AG08395 (cell line): ENCODE measurements around the gene STX8.
"Not testable (repeated sequence)": the region's sequence is repeated elsewhere in the genome, so short reads cannot be mapped to it uniquely, and the experiment has no call there.

Experiments used
- DNase-seq: peaks from one replicate; pipeline ENCODE4 v3.0.0; 2012; ENCODE audit warnings: mixed read lengths, low spot score

The STX8 gene

DNA sequence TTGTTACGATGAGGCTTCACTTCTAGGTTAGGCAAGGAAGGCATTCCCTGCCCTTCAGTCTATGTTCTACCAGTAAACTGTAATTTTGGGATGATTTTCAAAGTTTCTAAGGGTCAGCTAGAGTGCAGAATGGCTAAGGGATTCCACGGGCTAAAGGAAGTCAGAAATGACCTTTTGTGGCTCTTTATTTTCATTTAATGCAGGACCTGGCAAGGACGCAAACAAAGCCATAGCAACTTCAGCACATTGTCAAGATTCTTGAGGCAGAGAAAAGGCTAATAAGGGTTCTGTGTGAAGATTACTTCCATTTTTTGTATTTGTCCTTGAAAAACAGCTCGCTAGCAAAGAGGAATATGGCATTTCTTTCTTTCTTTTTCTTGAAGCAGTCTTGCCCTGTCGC is 76.6 kb downstream of the STX8 start:
- no peak for DNase-seq

DNA sequence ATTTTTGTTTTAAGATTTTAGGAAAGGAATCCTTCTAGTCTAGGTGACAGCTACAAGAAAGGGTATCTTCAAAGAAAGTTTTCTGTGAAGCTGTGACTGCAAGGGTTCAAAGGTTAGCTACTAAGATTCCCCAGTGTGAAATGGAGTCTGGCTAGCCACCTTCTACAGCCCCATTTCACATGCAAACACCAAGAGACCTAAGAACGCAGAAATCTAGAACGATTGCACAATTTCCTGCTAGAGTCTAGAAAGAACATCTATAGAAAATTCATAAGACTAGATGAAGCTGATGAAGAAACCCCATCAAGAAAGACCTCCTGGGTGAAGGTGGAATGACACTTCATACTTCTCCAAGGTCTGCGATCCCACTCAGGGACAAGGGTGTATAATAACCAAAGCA is 77.1 kb downstream of the STX8 start:
- DNase-seq: no peak

DNA sequence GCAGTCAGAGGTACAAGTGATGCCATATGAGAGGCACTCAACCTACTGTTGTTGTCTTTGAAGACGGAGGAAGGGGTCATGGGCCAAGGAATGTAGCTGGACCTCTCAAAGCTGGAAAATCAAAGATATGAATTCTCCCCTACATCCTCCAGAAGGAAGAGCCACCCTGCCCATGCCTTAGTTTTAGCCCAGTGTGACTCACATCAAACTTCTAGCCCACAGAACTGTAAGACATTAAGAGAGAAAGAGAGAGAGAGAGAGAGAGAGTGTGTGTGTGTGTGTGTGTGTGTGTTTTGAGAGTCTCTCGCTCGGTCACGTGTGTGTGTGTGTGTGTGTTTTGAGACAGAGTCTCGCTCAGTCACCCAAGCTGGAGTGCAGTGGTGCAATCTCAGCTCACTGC is 87.1 kb downstream of the STX8 start:
- DNase-seq: no peak

DNA sequence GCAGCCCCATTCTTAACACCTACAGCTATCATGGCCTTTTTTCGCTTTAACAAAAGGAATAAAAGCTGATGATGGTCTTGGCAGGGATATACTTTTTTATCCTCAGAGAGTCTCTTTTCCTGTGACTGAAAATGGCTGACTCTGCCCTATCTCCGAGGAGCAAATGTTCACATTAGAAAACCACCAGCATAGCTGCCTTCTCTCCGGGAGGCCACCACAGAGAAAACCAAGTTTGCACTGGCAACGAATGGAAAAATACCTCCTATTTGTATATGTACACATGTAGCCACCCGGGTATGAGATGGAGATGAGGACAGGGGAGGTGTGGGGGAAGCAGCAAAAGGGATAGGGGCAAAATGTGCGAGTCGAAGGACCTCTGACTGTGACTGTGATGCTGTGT is 88.2 kb downstream of the STX8 start:
- no peak for DNase-seq

DNA sequence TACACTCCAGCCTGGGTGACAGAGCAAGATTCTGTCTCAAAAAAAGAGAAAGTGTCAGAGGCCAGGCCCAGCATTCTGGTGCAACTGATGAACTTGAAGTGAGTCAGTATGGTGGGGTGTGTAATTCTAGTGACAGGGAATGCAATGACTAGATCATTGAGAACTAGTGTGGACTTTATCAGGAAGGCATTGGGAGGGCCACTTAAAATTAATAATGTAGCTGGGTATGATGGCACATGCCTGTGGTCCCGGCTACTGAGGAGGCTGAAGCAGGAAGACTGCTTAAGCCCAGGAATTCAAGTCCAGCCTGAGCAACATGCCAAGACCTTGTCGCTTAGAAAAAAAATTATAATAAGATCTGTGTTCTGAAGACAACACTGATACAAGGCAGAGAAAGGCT is 90.8 kb downstream of the STX8 start:
- DNase-seq: peak; percentile 51

DNA sequence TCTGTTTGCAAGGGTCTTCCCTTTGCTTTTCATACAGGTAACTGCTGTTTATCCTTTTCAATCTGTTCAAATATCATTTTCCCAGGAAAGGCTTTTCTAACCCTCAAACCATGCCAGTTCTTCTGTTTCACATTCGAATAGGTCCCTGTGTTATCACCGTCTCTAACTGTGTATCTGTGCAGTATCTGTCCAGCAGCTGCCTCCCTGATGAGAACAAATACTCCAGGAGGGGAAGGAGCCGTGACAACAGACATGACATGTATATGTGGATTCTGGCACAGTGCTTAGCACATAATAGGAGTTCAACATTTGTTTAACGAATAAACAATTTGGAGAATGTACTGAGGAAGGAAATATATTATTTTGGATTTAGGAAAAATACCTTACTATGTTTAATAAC is 95.7 kb downstream of the STX8 start:
- DNase-seq: no peak

DNA sequence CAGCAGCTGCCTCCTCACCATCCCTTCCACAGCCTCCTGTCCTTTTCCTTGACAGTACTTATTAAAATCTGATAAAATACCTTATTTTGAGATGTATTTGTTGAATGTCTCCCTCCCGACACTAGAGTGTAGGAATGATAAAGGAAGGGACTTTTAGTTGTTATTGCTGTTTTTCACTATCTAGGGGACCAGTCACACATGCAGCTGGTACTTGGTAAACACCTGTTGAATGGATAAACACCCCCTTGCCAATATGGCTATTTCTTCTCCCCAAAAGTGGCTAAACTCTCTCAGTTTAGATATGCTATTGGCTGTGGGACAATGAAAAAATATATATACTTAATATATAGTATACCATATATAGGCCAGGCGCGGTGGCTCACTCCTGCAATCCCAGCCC is 96.7 kb downstream of the STX8 start:
- DNase-seq: no peak

DNA sequence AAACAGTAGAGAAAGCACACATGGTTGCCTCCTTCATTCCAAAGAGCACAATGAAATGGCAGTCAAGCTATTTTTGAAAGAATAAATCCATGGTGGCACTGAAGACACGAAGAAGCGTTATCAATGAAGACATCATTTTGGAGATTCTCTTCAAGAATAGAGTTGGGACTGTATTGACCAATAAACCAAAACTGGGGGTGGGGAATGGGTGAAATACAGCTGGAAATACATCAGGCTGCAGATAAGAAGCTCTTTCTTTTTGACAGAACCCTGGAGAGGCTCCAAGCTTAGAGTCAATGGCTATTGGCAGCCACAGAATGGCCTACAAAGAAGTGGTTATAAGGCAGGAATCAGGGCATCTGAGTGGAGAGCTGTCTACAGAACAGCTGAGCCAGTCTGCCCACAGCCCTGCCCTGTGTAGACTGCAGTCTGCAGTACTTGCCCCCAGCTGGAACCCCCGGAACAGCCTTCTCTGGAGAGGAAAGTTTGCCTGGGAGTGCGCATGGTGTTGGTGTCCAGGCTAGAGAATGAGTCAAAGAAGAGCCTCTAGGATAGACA is 100.4 kb downstream of the STX8 start:
- DNase-seq: no peak

DNA sequence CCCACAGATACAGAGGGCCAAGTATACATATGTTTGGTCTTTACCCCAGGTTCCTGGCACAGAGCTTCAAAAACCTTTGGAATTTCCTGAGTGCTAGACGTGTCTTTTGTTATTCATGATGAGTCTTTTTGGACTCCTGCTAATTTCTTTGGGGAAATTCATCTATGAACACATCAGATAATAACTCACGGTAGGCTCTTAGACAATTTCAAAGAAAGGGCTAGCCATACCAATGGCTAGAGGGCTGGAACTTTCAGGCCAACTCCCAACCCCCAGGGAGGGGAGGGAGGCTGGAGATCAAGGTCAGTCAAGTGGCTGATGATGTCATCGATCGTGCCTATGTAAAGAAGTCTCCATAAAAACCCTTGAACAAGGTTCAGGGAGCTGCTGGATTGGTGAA is 101.9 kb downstream of the STX8 start:
- DNase-seq: peak; percentile 63

DNA sequence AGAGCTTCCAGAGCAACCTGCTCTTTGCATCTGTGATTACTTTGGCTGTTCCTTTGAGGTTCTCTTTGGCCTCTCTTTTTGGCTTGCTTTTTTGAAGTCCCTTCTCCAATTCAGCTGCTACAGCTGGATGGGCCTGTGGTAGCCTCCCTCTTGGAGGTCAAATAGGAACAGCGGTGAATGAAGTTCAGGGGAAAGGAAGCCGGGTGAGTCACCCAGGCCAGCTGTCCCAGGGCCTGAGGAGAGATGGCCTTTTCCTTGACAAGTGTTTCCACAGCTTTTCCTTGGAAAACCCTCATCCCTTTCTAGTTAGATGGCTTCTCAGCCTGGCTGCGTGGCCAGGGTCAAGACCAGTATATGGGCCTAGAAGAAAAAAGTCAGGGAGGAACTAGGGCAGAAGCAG is 103.1 kb downstream of the STX8 start:
- peak; percentile 48 for DNase-seq

DNA sequence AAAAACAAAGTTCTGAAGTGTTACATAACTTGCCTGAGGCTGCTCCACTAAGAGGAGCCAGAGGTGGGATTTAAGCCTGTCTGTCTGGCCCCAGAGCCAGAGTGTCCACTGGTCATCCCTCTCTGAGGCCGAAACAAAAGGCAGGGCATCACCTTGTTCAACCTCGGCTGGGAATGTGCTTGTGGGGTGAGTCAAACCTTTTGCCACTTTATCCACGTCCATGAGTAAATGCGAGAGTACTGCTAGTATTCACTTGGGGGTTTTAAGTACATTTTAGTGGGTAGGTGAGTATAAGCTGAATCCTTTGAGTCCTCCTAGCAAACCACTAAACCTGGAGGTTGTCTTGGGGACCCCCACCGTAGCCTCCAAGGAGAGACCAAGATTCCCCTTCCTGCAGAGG is 103.5 kb downstream of the STX8 start:
- no peak for DNase-seq

DNA sequence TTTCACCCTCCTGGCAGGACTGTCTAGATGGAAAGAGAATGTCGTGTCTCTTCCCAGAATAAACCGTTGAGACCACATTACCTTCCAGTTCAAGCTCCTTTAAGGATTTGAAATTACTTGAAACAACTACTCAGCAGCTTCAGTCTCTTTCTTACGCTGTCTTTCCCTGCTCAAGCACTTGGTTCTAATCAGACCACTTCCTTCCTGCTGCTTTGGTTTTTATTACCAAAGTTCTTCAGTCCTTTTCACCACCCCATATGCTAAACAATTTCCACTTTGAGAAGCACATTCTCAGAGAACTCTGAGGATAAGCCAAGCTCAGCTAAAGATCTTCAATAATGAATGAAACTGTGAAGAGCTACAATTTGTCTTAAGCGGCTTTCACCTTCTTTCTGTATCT is 105.4 kb downstream of the STX8 start:
- DNase-seq: peak; percentile 17

DNA sequence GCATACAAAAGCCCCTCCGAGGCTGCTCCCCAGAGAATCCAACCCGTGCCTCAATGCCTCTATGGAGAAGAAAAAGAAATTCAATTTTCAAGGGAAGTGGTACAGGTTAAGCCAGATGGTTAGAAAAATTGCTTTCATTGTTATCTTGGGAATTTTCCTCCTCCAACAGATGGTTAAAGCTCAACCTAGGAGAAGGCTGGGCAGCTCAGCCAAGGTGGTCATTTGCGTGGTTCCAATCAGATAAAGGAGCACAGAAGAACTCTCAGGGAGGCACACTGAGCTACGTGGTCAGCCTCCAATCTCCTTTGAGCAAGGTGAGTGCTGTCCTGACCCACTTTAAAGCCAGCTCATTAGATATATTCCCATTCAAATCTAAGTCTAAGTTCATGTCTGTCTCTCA is 106.7 kb downstream of the STX8 start:
- no peak for DNase-seq

DNA sequence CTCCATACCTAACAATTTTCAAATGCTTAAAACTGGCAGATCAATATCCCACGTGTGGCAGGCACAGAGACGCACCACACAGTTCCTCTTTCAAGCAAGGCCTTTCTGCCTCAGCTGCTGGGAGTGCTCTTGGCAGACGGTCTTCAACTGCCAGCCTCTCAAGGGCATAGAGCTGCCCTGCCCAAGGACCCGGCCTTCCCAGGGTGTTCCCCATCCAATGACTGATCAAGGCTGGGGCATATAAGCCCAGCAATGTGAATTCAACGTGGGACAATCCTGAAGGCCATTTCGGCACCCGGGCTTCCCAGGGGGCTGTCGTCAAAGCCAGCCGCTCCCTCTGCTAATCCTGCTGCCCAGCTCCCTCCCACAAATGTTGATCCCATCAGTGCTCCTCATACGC is 107.1 kb downstream of the STX8 start:
- no peak for DNase-seq

DNA sequence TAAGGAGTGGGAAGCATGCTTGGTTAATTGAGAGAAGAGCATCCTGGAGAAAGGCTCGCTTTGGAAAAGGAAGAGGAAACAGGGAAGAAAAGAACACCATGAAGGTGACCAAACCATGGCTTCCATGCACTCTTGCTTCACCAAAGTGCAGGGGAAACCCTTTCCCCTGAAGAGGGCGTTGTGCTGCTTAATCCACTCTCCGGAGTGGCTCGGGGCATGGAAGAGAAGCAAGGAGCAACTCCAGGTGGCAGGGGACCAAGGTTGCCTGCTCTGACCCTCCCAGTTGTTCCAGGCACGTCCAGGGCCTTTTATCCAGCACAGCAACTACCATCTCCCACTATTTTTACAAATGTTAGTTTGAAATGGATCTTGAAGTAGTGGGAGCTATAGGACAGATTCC is 108.1 kb downstream of the STX8 start:
- no peak for DNase-seq

DNA sequence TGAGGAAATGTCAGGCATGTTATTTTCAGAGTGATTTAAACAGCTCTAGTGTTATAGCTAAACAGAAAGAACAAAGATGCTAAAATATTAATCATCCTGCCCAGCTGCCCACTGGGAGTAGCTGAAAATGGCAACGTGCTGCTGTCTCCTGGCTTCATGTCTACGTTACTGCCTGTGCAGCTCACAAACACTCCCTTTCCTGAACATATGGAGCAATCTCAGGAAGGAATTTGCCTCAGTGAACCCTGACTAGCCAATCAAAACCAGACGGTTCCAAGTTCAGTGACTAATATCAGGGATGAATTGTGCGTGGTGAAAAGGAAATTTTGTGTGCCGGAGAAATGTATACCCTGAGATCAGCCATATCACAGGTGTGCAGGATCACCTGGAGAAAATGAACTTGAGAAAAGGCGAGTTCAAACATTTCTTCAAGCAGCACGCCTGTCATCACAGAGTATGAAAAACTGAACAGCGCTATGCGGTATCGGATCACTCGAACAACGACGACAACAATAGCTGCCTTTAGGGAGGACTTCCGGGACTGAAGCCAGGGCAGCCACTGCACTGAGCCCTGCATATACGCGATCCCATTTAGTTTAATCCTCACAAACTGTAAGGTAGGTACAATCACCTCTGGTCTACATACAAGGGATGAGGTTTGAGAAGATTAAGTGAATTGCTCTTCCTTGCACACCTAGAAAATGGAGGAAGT is 110.3 kb downstream of the STX8 start:
- DNase-seq: peak; percentile 69

DNA sequence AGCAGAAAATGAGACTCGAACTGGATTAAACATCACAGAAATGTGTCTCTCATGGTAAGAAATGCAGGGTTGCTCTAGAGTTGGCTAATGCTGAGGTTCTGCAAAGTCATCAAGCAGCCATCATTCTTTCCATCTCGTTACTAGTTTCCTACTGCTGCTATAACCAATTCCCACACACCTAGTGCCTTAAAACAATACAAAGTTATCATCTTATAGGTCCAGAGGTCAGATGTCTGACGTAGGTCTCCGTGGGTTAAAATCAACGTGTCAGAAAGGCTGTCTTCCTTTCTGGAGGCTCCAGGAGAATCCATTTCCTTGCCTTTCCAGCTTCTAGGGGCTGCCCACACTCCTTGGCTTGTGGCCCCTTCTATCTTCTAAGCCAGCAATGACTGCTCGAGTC is 118.6 kb downstream of the STX8 start:
- no peak for DNase-seq

DNA sequence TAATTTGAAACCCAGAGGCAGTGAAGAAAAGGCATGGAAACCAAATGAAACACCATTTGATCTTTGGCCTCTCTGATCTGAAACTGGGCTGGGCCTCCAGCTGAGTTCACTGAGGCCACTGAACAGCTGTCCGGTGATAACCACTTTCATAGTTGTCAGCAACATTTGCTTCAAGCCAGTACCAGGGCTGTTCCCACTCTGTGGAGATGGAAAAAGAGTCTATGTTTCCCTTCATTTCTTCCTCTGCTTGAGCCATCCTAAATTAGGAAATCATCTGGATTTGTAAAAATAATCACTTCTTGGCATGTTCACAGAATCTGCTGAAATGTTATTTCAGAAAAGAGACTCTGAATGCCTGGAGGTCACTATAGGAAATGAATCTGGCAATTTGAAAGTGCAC is 119.3 kb downstream of the STX8 start:
- DNase-seq: no peak

DNA sequence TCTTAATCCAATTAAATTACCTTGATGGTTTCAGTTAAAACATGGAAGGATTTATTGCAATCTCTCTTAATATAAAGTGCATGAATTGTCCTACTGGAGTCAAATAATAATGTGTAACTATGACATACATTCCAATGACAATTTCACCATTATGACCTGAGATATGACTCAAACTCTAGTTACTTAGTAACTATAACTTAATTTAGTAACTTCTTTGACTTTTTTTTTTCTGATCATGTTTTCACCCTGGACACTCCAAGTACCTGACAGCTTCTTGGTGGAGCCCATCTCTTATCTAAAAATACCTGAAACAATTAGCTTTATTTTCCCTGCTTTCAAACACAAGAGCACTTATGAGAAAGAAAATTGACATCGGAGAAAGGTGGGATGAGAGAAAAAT is 123.7 kb downstream of the STX8 start:
- DNase-seq: no peak

DNA sequence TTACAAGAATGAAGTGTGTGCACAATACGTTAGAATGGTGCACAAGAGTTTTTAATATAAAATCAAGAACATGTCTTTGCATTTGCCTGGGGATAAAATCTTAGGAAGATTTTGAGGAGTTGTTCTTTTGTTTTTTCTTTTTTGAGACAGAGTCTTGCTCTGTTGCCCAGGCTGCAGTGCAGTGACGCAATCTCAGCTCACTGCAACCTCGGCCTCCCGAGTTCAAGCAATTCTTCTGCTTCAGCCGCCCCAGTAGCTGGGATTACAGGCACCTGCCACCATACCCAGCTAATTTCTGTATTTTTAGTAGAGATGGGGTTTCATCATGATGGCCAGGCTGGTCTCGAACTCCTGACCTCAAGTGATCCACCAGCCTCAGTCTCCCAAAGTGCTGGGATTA is 128.3 kb downstream of the STX8 start:
- DNase-seq: not testable (repeated sequence)

DNA sequence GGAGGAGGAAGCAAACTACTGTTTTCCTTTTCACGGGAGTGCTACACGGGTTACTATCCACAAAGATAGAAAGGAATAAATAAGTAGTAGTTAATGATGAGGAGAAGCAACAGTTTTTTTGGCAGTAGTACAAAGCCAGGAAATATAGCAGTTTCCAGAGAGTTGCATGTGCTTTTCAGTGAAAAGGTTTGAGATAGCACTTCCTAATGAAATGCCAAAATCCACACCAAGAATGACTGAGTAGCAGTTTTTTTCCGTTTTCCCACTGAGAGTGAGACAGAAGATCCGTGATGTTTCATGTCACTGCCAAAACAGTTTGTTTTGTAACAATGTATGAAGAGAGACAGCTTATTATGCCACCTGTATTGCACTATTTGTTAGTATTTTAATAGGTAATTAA is 129.1 kb downstream of the STX8 start:
- DNase-seq: no peak

DNA sequence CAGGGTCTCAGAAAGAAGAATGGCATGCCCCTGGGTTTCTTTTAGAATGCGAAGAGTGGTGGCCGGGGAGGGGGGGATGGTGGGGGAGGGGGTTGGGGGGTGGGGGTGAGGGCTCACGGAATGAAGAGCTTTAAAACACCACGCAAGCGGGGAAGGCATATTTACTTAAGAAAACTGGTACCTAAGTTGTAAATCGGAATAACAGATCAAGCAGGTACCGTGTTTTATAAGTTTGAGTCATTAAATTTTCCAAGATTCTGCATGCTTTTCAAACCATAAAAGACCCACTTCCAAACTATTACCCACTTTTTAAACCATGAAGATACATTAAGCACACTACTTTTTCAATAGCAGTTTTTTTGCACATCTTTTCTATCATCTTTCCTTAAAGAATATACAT is 130.2 kb downstream of the STX8 start:
- no peak for DNase-seq

DNA sequence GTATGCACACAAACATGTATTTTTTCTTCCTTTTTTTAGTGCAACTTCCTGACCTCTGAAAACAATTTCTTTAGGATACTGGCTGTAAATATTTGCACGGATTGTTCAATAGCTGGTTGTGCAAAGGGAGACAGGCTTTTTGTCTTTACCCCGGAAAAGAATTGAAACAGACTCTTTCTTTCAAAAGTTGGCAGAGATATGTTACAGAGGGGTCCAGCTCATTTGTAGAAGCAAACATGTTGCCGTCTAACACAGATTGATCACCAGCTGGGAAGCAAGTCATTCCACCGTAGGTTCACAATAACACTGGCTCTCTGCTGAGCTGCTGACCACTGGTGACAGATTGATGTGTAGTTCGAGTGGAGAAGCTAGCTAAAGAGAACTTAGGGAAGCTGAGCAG is 130.9 kb downstream of the STX8 start:
- DNase-seq: no peak

DNA sequence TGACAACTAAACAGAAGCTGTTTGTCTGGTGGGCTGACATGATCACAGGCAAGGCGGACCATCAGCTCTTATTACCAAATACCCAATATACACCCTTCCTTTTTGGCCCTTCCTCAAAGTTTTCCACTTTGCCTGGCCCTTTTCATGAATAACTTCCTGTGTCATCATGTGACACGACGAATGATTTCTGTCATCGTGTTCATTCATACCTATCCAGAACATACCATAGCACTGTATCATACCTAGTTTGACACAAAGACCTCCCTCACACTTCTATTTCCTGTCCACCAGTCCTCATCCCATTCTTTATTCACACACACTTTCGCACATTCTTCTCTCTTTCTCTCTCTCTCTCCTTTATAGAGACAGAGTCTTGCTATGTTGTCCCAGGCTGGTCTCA is 131.8 kb downstream of the STX8 start:
- DNase-seq: no peak
